Fibroblast of upper back skin (primary cell): Measurements from ENCODE around the gene CHN2.

Experiments used
- DNase-seq: peaks from one replicate; pipeline ENCODE4 v3.0.0-alpha.2; 2013

CHN2 gene

DNA sequence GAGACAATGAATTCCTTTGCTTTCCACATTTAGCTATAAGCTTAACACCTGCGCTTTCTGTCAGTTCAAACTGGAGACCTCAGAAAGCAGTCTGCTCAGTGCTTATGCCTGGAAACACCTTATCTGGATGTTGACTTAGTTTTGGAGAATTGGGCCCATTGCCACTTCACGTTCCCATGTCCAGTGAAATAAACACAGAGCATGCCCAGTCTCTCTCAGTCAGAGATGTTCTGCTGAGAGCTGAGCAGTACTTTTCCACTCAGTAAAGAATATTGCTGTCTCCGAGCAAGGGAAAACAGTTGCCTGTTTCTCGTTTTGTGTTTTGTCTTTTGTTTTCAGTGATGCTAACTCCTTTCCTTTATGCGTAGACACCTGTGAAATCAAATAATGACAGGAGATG lies 285.9 kb downstream of the CHN2 start:
- no peak for DNase-seq

DNA sequence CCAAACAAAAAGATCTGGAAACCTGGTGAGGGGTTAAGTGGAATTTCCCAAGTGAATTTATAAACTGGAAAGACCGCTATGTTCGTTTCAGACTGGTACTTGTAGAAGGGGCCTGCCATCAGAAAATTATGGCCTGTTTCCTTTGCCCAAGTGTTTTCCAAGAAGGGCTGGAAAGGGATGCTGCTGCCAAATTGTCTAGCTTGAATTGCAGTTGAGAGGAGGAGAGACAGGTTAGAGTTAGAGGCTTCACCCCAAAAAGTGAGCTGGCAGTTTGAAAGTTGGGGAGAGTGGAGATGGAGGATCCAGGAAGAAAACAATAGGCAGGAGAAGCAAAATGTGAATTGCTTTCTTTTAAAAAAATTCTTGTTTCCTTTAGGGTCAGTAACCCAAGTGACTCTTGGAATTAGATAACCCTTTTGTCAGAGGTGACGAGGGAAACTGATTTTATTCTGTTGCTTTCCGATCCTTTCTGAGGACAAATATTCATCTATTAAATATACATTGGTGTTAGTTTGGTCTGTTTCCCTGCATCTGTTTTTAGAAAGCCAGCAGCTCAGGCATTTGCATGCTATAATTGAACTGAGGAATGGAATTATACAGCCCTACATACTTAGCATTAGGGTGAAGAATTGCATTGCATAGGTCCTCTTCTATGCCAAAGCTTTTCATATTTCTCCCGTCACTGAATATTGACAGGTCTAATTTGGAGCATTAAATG lies 286.5 kb downstream of the CHN2 start:
- no peak for DNase-seq

DNA sequence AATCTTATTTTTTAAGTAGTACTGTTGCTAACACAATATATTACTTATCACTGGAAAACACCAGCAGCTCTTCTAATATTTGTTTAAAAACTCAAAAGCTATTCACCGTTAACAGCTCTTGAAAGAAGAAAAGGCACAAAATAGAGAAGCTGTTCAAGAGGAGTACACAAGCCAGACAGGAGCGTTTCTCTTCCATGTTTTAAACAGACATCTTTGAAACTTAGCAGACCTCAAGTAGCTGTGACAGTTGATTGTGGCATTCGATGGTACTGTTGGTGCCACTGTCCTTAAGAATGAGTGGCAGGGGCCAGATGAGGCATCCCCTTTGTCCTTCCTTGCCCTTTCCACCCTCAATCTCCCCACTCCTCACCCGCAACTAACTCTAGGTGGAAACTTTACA lies 287.5 kb downstream of the CHN2 start:
- no peak for DNase-seq

DNA sequence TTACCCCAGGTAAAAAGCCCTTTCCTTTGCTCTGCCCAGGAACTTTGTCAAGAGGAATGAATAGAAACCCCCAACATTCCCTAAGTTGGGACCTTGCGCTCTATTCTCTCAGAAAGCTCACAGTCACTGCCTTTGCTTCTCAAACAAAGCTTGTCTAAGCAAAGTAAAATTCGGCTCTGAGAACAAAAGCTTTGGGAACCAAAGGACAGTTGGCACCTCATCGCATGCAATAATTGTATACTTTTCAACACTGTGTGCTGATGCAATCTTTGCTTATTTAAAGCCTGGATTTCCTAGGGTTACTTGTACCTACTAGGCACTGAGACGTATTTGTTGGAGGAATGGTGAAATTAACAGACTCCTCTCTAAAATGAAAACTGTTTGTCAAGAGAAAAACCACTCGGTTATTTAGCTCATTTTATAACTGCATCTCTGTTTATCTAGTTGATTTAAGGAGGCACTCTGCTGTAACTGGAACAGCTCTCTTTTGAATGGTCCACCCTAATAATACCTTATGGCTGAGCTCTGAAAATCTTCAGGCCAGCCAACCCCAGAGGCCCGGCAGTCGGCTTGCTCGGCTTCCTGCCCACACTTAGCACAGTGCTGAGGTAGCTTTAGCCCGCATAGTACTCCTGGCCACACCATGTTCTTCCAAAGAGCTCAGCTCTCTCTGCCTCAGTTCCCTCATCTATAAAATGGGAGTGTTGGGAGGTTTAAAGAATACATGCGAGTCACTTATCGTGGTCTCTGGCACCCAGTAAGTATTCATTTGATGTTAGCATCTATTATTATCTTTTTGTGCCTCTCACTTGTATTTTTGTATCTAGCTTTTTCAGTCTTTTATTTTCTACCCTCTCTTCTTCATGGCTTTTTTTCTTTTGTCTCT lies 288.9 kb downstream of the CHN2 start:
- no peak for DNase-seq

DNA sequence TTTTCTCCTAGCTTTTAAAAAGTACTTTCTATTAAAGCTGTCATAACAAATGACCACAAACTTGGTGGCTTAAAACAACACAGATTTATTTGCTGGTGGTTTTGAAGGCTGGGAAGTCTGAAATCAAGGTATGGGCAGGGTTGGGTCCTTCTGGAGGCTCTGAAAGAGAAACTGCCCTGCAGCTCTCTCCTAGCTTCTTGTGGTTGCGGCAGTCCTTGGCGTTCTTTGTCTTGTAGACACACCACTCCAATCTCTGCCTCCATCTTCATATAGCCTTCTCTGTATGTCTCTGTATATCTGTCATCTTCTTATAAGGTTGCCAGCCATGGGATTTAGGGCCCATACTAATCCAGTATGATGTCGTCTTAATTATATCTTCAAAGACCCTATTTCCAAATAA lies 289.7 kb downstream of the CHN2 start:
- DNase-seq = no peak

DNA sequence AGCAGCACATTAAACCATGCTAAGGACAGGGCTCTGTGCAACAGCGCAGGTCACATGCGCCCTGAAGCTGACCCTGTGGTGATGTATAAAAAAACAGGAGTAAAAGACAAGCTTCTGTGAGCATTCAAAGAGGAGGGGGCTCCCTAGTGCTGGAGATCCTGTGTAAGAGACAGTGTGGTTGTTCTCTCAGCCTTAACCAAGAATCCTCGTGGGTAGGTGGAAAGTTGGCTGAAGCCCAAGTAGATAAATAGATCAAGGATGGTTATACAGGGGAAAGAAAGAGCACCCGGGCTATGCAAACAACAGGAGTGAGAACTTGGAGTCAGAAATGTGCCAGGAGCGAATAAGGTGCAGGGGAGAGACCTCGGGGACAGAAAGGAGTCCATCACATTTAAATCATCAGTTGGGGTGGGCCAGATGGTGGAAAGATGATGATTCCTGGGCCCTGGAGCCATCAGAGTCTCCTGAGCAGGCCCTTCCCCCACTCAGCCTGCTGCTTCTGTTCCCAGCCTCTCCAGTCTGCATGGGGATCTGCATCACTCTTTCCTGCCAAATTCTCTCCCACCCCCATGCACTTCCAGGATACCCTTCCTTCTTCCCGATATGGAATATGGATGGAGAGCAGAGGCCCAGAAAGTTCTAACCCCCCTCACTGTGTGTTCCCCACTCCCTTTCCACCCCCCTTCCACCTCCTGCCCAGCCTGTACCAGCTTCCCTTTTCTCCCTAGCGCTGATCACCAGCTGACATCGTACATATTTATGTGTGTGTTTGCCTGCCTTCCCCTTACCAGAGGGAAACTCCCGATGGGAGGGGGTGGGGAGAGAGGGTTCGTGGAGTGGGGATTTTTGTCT lies 291.0 kb downstream of the CHN2 start:
- DNase-seq = no peak

DNA sequence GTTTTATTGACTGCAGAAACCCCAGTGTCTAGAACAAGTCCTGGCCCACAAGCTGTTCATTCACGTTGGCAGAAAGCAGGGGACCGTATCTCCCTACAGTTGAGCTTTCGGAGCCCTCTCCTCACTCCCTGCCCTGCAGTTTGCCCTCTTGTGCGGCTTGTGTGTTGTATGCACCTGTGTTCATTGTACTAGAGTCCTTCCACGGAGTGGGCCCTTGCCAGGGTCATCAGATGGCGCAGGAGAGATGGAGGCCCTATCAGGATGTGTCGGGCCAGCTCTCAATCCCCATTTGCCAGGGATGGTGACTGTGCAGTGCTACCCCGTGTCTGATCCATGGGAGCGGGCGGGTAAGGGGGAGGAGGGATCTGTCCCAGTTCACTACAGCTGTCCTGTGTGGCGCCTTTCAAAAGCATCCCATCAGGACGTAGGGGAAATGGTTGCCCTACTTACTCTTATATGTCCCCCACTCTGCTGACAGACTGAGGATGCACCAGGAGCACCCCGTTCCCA lies 291.7 kb downstream of the CHN2 start:
- no peak for DNase-seq

DNA sequence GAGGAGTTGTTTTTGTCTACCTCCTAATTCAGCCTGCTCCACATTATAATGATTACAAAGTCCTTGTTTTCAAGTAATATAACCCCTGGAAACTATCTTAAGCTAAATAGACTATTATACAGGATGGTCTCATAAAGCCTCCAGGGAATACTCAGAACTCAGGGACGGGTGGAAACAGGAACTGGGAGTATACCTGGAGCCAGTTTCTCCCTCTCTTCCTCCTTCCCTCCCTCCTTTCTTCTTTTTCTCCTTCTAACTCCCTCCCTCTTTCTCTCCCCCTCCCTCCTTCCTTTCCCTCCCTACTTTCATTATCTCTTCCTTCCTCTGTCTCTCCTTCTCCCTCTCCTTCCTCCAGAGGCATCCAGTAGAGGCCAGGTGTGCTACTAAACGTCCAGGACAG lies 292.8 kb downstream of the CHN2 start:
- no peak for DNase-seq

DNA sequence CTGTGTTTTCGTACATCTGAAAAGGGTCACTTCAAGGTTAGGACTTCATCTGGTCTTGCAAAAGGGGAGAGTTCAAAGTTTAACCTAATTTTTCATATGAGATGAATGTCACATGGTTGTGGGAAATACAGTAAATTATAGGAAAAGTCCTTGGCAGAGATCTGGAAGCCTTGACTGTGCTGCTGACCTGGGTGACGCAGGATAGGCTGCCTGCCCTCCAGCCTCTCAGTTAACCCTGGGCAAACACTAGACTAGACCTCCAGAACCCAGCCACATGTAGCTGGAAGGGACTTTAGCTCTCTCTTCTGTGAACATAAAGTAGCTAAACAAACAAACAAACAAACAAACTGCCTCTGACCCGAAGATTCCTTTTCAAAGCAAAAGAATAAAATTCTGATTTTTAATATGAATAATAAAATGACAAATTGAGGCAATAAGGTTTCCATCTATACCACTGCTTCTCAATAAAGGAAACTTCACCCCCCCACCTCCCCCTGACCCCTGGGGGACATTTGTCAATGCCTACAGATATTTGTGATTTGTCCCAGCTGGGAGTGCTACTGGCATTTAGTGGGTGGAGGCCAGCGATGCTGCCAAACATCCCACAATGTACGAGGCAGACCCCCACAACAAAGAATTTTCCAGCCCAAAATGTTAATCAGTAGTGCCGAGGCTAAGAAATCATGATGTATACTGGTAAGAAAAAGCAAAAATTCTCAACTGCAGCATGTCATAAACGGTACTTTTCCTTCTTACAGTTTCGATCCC lies 293.8 kb downstream of the CHN2 start:
- no peak for DNase-seq

DNA sequence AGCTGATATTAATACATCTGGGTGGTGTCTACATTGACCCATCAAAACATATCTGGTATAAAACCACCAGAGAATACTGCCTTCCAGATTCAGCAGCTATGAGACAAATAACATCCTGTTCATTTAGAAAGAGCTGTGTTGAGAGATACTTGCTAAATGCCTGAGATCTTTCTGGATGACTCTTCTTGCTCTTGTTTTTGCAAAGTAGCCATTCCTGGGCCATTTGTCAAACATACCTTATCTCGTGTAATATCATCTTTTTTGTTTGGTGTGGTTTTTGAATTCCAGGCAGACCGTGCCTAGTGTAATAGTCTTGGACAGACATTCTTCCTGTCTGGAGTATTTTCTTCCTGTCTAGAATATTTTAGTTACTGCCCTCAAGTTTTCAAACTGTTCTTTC lies 294.4 kb downstream of the CHN2 start:
- peak; percentile 97 for DNase-seq

DNA sequence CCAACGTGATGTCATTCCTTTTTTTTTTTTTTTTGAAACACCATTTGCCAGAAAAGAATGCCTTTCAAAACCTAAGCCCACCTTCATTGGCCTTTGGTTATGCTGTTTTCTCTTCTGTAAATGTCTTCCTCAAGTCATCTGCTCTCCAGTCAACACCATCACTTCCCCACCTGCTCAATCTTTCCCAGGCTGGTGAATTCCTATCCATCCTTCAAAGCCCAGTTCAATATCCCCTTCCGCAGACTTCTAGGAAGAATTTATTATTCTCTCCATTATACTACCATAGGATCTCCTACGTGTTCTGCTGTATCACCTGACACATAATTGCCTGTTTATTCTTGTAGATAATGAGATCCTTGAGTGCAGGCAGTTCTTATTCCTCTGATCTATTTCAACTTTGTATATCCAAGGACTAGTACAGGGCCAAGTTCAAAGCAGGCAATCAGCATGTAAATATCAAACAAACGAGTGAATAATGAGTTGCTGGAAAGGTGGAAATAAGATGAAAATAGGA lies 295.6 kb downstream of the CHN2 start:
- DNase-seq = no peak

DNA sequence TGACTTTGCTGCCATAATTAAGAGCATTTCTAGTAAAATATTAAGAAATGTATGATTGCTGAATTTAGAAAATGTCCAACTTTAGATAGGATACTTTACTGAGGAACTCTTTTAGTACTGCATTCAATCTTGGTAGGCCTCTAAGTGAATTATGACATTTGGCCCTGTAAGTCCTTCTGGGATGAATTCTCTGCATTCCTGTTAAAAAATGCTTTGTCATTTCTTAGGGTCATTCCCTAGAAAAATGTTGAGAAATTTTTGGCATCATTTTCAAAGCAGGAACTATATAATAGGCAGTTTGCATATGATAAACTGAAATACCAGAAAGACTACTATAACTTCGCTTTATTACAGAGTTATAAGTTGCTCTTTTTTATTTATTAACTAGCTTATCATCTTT lies 299.8 kb downstream of the CHN2 start:
- DNase-seq = peak; percentile 93

DNA sequence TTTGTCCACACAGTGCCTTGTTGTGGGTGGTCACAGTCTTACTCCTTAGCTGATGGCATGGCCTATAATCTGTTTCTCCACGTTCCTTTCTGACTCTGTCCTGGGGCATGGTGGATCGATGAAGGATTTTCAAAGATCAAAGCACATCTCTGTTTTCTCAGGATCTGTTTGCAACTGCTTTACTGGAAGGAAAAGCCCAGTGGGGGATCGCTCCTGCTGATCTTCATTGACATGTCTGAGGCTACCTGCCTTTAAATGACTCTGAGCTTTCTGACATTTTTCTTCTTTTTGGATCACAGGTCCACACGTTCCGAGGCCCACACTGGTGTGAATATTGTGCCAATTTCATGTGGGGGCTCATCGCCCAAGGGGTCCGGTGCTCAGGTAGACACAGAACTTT lies 301.1 kb downstream of the CHN2 start:
- no peak for DNase-seq

DNA sequence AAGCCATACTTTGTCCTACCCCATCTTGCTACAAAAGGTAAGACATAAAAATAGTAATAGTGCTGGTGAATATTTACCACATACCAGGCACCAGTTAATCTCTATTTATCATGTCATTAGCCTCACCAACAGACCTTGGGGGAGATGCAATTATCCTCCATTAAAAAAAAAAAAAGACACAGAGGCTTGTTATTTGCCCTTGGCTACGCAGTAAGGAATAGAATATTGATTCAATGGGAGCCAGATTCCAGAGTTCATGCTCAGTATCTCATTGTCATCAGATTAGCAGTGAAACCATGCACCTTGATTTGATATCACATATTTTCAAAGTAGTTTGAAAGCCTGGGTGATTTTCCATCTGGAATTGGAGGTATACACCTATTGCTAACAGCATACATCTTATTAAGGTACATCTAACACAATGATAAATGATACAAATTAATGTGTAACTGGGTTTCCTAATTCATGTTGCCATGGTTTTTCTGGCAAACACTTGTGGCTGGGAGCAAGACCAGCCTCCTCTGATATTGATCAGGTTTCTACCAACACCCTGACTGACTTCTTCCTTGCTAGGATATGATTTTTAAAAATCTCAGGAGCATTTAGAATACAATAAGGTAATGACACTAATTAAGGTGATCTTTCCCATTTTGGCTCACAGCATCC lies 301.9 kb downstream of the CHN2 start:
- no peak for DNase-seq

DNA sequence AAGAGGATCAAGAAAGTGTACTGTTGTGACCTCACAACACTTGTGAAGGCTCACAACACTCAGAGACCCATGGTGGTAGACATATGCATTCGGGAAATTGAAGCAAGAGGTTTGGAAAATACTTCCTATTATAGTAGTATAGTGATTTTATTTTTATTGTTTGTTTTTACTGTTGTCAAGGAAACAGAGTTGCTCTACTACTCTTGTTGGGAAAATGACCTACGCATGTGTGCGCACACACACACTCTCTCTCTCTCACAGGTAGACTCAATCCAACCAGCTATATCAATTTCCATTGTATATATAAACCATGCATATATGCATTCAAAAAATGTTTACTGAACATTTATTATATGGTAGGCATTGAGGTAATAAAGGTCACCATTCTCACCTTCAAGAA lies 305.4 kb downstream of the CHN2 start:
- DNase-seq = no peak

DNA sequence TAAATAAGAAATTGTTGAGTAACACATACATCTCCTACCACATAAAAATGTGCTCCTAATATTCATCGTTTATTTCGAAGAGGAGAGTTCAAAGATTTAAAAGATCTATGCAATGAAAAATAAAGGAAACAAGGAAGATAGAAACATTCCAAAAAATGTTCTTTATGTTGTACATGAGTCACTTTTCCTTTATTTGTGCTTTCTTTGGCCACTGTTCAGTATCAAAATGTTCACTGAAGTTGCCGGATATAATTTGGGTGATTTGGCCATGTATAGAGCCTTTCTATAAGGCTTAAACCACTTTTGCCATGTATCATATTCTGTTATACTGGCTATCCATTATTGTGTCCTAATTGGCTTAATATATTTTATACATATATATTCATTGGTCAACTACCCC lies 306.1 kb downstream of the CHN2 start:
- peak; percentile 36 for DNase-seq

DNA sequence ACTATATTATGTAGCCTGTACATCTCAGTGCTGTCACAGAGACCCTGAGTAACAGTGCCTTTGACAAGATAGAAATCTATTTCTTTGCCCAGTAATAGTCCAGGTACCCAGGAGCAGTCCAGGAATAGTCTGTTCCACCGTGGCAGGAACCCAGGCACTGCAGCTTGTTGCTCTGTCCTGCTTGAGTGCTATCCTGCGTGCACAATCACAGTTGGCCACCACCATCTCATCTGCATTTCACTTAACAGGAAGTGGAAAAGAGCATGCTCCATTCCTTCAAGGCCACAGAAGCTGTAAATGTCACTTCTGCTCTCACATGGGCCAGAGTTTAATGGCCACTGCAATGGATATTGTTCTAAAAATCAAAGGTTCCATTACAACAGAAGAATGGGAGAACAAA lies 307.6 kb downstream of the CHN2 start:
- no peak for DNase-seq

DNA sequence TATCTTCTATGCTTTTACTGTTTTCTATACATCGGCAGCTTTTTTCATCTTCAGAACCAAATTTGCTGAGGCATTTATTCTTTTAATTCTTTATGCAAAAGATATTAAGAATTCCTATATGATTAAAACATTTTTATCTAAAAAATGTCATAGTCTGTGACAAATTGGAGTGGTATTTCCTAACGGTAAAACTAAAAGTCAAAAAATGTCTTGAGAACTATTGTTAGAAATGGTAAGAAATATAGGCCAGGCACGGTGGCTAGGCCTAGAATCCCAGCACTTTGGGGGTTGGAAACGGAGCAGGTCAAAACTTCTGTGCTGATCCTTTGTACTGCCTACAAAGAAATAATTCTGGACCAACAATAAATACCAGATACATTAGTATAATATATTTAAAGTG lies 311.4 kb downstream of the CHN2 start:
- DNase-seq = no peak

DNA sequence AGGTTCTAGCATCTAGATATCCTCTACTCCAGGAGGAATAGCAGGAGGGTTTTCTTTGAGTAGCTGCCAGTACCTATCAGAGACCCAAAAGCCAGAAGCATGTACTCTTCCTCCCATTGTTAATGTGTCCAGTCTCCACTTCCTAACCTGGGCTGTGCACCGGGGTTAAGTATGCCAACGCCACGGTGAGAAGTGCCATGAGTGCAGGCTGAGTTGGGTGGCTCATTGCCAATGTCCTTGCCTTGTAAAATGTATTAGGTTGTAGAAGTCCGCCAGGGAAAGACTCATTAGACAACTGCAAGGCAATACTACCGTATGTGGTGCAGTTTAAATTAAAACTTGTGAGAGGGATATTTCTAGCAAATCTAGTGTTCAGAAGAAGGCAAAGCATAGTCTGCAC lies 314.0 kb downstream of the CHN2 start:
- DNase-seq = no peak

DNA sequence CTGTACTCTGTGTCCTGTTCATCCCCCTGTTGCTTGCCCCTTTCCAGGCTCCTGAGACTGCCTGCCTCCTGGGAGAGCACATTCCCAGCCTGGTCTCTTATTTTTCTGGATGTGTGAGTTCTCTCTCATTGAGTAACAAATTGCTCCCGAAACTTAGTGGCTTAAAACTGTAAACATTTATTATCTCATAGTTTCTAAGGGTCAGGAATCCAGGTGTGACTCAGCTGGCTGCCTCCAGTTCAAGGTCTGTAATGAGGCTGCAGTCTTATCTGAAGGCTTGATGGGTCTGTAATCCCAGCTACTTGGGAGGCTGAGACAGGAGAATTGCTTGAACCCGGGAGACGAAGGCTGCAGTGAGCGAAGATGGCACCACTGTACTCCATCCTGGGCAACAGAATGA lies 315.5 kb downstream of the CHN2 start:
- no peak for DNase-seq

DNA sequence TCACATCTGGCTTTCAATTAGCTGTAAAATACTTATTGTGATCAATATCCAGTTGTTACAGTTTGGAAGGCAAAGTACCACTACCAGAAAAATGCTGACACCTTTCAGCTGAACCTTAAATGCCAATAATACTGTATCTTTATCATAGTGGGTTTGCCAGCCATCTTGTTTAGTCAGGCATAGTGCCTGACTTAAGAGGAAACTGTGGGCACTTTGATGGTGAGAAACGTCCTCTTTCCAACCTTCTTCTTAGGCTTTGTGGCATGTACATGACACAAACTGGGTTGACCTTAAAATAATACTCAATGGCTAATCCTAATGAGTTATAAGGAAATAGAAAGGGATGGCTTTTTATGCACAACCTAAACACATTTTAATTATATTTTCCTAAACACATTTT lies 316.8 kb downstream of the CHN2 start:
- no peak for DNase-seq

DNA sequence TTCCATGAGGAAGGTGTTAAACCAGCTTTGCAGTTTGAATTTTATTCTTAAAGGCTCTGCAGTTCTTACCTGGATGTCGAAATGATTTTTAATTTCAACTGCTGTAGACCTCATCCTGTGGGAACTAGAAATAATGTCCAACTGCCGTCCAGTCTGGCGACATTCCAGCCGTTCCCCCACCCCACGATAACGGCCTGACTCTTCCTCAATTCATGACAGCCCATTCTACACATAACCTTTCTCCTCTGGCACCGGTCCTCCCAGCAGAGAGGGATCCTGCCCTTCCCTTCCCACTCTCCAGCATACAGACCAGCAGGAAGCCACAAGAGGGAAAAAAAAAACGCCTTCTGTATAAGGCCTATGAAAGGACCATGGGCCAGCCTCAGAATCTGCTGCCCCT lies 317.3 kb downstream of the CHN2 start:
- DNase-seq = no peak
